Kidney (tissue), 14 donors: ENCODE measurements around the gene SLC29A4. TPM values are rescaled to one million over a fixed set of nuclear protein-coding genes. Genes with fewer than 3 reads are reported as not detected.
"Not testable (repeated sequence)": the region's sequence is repeated elsewhere in the genome, so short reads cannot be mapped to it uniquely, and the experiment has no call there.

Experiments
- DNase-seq, 5 donors: peaks; one replicate each; pipeline ENCODE4 v3.0.0-alpha.2; 2013 to 2020
- FAIRE-seq: peaks from 2 replicates; lab custom pipeline; 2012; peaks lifted over from hg19 to GRCh38; lab: Jason Lieb, UNC
- H3K27ac ChIP-seq, 2 donors: one replicate each; pipeline ENCODE4 v1.7.0; 2013; ENCODE audit warnings: low read depth in 2 of 2, low read length in 2 of 2, inconsistent platforms in 1 of 2
- H3K27me3 ChIP-seq: one replicate; pipeline ENCODE4 v1.7.1; 2013; ENCODE audit warnings: low read length, inconsistent platforms; ENCODE audit not compliant: control insufficient read depth, insufficient read depth
- H3K36me3 ChIP-seq, 3 donors: one replicate each; pipeline versions ENCODE4 v1.7.0 to v1.7.1; 2013; ENCODE audit warnings: low read length in 3 of 3, control low read depth in 1 of 3, inconsistent platforms in 1 of 3; ENCODE audit not compliant: insufficient read depth in 3 of 3, control insufficient read depth in 2 of 3
- H3K4me1 ChIP-seq, 3 donors: one replicate each; pipeline versions ENCODE4 v1.7.0 to v1.7.1; 2013; ENCODE audit warnings: low read length in 3 of 3, inconsistent platforms in 1 of 3, low read depth in 1 of 3; ENCODE audit not compliant: control insufficient read depth in 2 of 3, insufficient read depth in 2 of 3
- H3K4me3 ChIP-seq, 3 donors: one replicate each; pipeline versions ENCODE4 v1.7.0 to v1.8.1; 2013; ENCODE audit warnings: low read length in 3 of 3, control low read depth in 1 of 3, inconsistent platforms in 1 of 3
- H3K9ac ChIP-seq, 3 donors: one replicate each; pipeline versions ENCODE4 v1.7.0 to v1.7.1; 2013; ENCODE audit warnings: low read length in 3 of 3, control low read depth in 1 of 3, inconsistent platforms in 1 of 3
- H3K9me3 ChIP-seq, 3 donors: one replicate each; pipeline versions ENCODE4 v1.7.0 to v1.7.1; 2013; ENCODE audit warnings: low read length in 3 of 3, control low read depth in 1 of 3, inconsistent platforms in 1 of 3; ENCODE audit not compliant: control insufficient read depth in 2 of 3, insufficient read depth in 1 of 3
- intact Hi-C: fragments of 100-400 bp; cut with DNase I; formaldehyde crosslinking; loops from one replicate; pipeline ENCODE4 v1.11.1; 2022
- polyA plus RNA-seq: library from polyadenylated mRNA; stranded (reverse); fragments of 350-450 nt; fragmentation: Illumina TruSeq; extraction: RNeasy Lipid Tissue Mini Kit (QIAGEN cat#74804); gene quantifications from one replicate; pipeline ENCODE4 v1.2.3, GENCODE V29; 2014; ENCODE audit warnings: low read depth, low replicate concordance; ENCODE audit not compliant: insufficient read depth
- total RNA-seq: library from RNA; stranded (reverse); fragmentation: NEBNext Ultra II Directional; extraction: Animal tissue kit (Norgen Biotek cat#: 25700); gene quantifications from one replicate; pipeline ENCODE4 v1.2.1, GENCODE V29; 2021
- TF ChIP-seq, protein P1 (sequence below): IDR thresholded peaks from 3 replicates; pipeline ENCODE4 v1.5.1; 2012; ENCODE audit warnings: mild to moderate bottlenecking, moderate library complexity, borderline replicate concordance; ENCODE audit not compliant: insufficient read depth; ENCODE audit errors: extremely low read depth
- donor health status: control.
- donor health status: control.
- donor health status: control.
- donor health status: control.
- donor health status: control.
- donor health status: DM: yes; HTN: yes; CAD: no.
- donor health status: Normal renal cell carcinoma (clear cell type).

SLC29A4 gene
- total and polyA plus RNA-seq, 2 donors from 2014 or later, result 3.4 to 6.8 TPM

- FAIRE-seq (no peak), DNase-seq (no peak)
- Histone ChIP-seq H3K4me1 (no peaks in the 10 kb centered on the region), H3K9me3 (no peaks in the 10 kb centered on the region), H3K36me3 (no peaks in the 10 kb centered on the region), H3K9ac (no peak overlapping the region), H3K27me3 (no peaks in the 10 kb centered on the region), H3K4me3 (no peak overlapping the region), H3K27ac (no peak overlapping the region)
- TF ChIP-seq, protein P1, sequence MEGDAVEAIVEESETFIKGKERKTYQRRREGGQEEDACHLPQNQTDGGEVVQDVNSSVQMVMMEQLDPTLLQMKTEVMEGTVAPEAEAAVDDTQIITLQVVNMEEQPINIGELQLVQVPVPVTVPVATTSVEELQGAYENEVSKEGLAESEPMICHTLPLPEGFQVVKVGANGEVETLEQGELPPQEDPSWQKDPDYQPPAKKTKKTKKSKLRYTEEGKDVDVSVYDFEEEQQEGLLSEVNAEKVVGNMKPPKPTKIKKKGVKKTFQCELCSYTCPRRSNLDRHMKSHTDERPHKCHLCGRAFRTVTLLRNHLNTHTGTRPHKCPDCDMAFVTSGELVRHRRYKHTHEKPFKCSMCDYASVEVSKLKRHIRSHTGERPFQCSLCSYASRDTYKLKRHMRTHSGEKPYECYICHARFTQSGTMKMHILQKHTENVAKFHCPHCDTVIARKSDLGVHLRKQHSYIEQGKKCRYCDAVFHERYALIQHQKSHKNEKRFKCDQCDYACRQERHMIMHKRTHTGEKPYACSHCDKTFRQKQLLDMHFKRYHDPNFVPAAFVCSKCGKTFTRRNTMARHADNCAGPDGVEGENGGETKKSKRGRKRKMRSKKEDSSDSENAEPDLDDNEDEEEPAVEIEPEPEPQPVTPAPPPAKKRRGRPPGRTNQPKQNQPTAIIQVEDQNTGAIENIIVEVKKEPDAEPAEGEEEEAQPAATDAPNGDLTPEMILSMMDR, result no peak
- intact Hi-C loops, result no loop called here
These were observed 17.2 kb upstream of the SLC29A4 start for GRCh38 chr7:5265320-5266190.

DNA sequence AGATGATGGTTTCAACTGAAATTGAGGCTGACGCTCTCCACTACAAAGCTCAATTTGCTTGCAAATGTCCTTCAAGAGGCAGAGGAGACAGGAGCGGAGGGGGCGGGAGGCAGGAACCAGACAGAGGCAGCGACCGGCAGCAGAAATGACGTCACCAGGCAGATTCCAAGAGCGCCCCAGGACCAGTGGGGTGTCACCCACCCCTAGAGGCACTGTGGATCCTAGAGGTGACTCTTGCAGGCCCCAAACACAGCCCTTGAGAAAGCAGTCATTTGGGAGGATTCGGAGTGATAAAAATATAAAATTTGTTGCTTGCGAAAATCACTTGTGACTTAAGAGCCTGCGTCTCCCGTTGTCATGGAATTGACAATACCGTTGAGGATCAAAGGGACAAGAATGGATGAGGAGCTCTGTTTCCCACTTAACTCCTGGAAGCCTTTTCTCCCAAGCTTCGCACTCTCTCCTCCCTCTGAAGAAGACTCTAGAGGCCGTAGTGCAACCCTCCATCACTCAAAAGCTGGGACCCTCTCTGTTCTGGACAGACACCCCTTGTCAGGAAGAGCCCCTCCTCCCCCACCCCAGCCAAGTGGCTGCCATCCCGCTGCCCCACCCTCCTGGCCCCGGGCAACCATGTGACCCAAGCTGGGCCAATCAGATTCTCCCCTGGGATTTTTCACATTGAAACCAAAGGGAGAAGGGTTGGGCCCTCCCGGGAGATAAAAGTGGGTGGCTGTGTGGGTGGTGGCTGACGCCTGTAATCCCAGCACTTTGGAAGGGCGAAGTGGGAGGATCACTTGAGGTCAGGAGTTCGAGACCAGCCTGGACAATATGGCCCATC is 16.3 kb upstream of the SLC29A4 start:
- Histone ChIP-seq H3K27ac (no peak overlapping the region), H3K9ac (no peak overlapping the region), H3K27me3 (no peaks in the 10 kb centered on the region), H3K9me3 (no peaks in the 10 kb centered on the region), H3K4me3 (no peak overlapping the region), H3K4me1 (no peaks in the 10 kb centered on the region), H3K36me3 (no peaks in the 10 kb centered on the region)
- DNase-seq (no peak), FAIRE-seq (no peak)
- TF ChIP-seq, protein P1, result no peak
- intact Hi-C loops, result no loop called here

DNA sequence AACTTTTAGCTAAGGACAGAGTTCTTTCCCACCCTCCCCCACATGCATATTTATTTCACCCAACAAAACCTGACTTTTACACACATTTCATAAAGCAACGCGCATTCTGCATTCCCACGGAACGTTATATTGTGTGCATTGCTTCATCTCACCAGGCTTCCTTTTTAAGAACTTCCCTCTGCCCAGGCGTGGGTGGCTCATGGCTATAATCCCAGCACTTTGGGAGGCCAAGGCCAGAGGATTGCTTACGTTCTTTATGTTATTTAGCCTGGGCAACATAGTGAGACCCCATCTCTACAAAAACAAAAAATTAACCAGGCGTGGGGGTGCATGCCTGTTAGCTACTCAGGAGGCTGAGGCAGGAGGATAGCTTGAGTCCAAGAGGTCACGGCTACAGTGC is 14.9 kb upstream of the SLC29A4 start:
- H3K4me3 ChIP-seq, H3K27ac ChIP-seq, H3K36me3 ChIP-seq, H3K4me1 ChIP-seq, H3K9ac ChIP-seq, H3K9me3 ChIP-seq, H3K27me3 ChIP-seq, DNase-seq, FAIRE-seq, intact Hi-C loops: not testable (repeated sequence)

DNA sequence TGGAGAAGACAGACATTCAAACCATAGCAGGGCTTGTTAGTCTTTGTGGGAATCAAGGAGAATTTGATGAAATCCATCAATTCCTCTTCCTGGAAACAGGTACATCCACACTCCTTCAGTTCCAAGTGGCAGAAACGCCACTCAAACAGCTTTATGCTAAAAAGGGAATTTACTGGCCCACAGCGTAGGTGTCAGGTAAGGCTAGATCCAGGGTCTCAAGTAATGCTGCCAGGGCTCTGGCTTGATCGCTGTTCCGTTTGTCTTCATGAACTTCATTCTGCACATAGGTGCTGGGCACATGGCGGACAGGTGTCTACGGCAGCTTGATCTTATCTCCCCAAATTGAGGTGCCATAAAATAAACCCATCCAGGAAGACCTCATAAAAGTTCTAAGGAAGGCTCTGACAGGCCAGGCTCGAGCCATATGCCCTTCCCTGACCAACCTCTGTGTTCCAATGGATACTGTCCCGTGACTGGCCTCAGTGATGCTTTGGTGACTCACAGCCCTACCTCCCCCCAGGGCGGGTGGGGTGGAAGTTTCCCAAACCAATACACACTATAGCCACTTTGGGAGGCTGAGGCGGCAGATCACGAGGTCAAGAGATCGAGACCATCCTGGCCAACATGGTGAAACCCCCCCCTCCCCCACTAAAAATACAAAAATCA is 12.6 kb upstream of the SLC29A4 start:
- H3K9me3 ChIP-seq, FAIRE-seq, H3K4me3 ChIP-seq, H3K27ac ChIP-seq, H3K4me1 ChIP-seq, H3K36me3 ChIP-seq, H3K27me3 ChIP-seq, H3K9ac ChIP-seq, intact Hi-C loops, DNase-seq: not testable (repeated sequence)
